Gastroesophageal sphincter (tissue), 3 donors: ENCODE results near the gene NCLN.

Source experiments
- POLR2A ChIP-seq, 2 donors: fragments of 450-650 bp; IDR thresholded peaks; one replicate each; pipeline ENCODE4 v1.6.1; 2017; ENCODE audit warnings: antibody characterized with exemption in 2 of 2, mild to moderate bottlenecking in 2 of 2, moderate library complexity in 1 of 2
- POLR2AphosphoS5 ChIP-seq: sonication (generic); formaldehyde crosslinking; IDR thresholded peaks from one replicate; pipeline ENCODE4 v1.6.1; 2017; ENCODE audit warnings: antibody characterized with exemption
- TF ChIP-seq, protein P1 (sequence below), 4 experiments: fragments of 200-600 bp in 2 of 4; fragments of 450-650 bp in 2 of 4; sonication (generic) in 1 of 4; IDR thresholded peaks; one replicate each; pipeline ENCODE4 v1.5.1; 2017 to 2019; ENCODE audit warnings: antibody characterized with exemption in 4 of 4, mild to moderate bottlenecking in 2 of 4, moderate library complexity in 2 of 4

DNA sequence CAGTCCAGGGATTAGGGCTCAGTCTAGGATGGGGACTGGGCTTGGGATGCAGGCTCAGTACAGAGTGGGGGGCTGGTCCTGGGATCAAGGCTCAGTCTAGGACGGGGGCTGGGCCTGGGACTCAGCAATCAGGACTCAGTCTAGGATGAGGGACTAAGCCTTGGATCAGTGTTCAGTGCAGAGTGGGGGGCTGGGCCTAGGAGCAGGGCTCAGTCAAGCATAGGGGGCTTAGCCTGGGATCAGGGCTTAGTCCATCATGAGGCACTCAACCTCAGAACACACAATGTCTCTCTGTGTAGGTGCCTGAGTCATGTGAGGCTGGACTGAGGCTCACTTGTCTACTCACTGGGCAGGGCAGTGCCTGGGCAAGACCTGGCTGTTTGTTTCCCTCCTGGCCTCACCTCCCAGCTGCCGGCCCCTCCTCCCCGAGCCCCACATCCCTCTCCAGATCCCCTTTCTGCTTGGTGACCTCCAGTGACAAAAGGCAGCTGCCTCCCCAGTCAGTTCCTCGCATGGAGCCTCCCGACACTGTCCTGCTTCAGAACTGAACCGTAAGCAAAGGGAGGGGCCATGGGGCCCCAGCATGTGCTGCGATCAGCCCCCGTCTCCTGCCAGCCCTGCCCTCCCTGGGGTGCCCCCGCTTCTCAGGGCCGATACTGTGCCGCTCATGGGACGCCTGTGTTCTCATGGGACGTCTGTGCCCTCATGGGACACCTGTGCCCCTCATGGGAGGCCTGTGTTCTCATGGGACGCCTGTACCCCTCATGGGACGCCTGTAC, 13.6 kb upstream of the NCLN start:
- TF ChIP-seq POLR2AphosphoS5 (no peak), POLR2A (IDR thresholded peaks at IDR 0.05) (no peak)
- TF ChIP-seq, protein P1, sequence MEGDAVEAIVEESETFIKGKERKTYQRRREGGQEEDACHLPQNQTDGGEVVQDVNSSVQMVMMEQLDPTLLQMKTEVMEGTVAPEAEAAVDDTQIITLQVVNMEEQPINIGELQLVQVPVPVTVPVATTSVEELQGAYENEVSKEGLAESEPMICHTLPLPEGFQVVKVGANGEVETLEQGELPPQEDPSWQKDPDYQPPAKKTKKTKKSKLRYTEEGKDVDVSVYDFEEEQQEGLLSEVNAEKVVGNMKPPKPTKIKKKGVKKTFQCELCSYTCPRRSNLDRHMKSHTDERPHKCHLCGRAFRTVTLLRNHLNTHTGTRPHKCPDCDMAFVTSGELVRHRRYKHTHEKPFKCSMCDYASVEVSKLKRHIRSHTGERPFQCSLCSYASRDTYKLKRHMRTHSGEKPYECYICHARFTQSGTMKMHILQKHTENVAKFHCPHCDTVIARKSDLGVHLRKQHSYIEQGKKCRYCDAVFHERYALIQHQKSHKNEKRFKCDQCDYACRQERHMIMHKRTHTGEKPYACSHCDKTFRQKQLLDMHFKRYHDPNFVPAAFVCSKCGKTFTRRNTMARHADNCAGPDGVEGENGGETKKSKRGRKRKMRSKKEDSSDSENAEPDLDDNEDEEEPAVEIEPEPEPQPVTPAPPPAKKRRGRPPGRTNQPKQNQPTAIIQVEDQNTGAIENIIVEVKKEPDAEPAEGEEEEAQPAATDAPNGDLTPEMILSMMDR (IDR thresholded peaks at IDR 0.05): no peak
